ENCODE measurements around the gene IAPP.

GRCh38 chr12:21350975-21351374 lies 21.7 kb upstream of the IAPP start:
- no peak for TF ChIP-seq CTCF (conservative IDR thresholded peaks at IDR 0.05; ENCODE audit: low read length)
- TF ChIP-seq EZH2phosphoT487 (IDR thresholded peaks at IDR 0.05; ENCODE audit: borderline replicate concordance) = no peak

Measured in Loucy (cell line).